Embryonic facial prominence (tissue), 1 donor: Measurements from ENCODE around the gene SLC9B1.
"Not testable (repeated sequence)": the region's sequence is repeated elsewhere in the genome, so short reads cannot be mapped to it uniquely, and the experiment has no call there.

Source experiments
- DNase-seq: peaks from one replicate; pipeline ENCODE4 v3.0.0-alpha.2; 2016; ENCODE audit errors: extremely low spot score

SLC9B1 gene

GRCh38 chr4:103011378-103012025 is 8.0 kb downstream of the SLC9B1 start:
- no peak for DNase-seq

GRCh38 chr4:103010804-103011203 is 8.7 kb downstream of the SLC9B1 start:
- DNase-seq = no peak

GRCh38 chr4:103008875-103009729 is 10.4 kb downstream of the SLC9B1 start:
- DNase-seq = peak; percentile 28

GRCh38 chr4:103002551-103002950 is 17.0 kb downstream of the SLC9B1 start:
- DNase-seq = no peak

- no peak for DNase-seq
Observed at GRCh38 chr4:102994803-102995202, 24.7 kb downstream of the SLC9B1 start.

- not testable (repeated sequence) for DNase-seq
Observed at GRCh38 chr4:102993985-102994384, 25.5 kb downstream of the SLC9B1 start.

GRCh38 chr4:102988429-102989020 is 31.0 kb downstream of the SLC9B1 start:
- no peak for DNase-seq

GRCh38 chr4:102981005-102981404 is 38.5 kb downstream of the SLC9B1 start:
- DNase-seq = no peak

GRCh38 chr4:102961813-102962212 is 57.7 kb downstream of the SLC9B1 start:
- DNase-seq = not testable (repeated sequence)

- DNase-seq = no peak
Observed at GRCh38 chr4:102959496-102959895, 60.0 kb downstream of the SLC9B1 start.

- DNase-seq = no peak
Observed at GRCh38 chr4:102945066-102945465, 74.4 kb downstream of the SLC9B1 start.

GRCh38 chr4:102938063-102938462 is 81.4 kb downstream of the SLC9B1 start:
- DNase-seq = not testable (repeated sequence)

- no peak for DNase-seq
Observed at GRCh38 chr4:102935716-102936115, 83.8 kb downstream of the SLC9B1 start.

- DNase-seq = not testable (repeated sequence)
Observed at GRCh38 chr4:102919697-102920096, 99.8 kb downstream of the SLC9B1 start.

GRCh38 chr4:102918859-102919258 is 100.6 kb downstream of the SLC9B1 start:
- DNase-seq = no peak

GRCh38 chr4:102901804-102902203 is 117.7 kb downstream of the SLC9B1 start:
- no peak for DNase-seq

- DNase-seq = not testable (repeated sequence)
Observed at GRCh38 chr4:102897610-102898009, 121.9 kb downstream of the SLC9B1 start.

GRCh38 chr4:102896547-102896946 is 123.0 kb downstream of the SLC9B1 start:
- DNase-seq = not testable (repeated sequence)

GRCh38 chr4:102889866-102890265 is 129.6 kb downstream of the SLC9B1 start:
- not testable (repeated sequence) for DNase-seq

GRCh38 chr4:102888570-102888969 is 130.9 kb downstream of the SLC9B1 start:
- not testable (repeated sequence) for DNase-seq

GRCh38 chr4:102883278-102883677 is 136.2 kb downstream of the SLC9B1 start:
- DNase-seq = no peak

GRCh38 chr4:102881343-102881742 is 138.2 kb downstream of the SLC9B1 start:
- DNase-seq = no peak

- DNase-seq = no peak
Observed at GRCh38 chr4:102878901-102879300, 140.6 kb downstream of the SLC9B1 start.
